Measurements from ENCODE around the gene ARID3B.

ARID3B gene

DNA sequence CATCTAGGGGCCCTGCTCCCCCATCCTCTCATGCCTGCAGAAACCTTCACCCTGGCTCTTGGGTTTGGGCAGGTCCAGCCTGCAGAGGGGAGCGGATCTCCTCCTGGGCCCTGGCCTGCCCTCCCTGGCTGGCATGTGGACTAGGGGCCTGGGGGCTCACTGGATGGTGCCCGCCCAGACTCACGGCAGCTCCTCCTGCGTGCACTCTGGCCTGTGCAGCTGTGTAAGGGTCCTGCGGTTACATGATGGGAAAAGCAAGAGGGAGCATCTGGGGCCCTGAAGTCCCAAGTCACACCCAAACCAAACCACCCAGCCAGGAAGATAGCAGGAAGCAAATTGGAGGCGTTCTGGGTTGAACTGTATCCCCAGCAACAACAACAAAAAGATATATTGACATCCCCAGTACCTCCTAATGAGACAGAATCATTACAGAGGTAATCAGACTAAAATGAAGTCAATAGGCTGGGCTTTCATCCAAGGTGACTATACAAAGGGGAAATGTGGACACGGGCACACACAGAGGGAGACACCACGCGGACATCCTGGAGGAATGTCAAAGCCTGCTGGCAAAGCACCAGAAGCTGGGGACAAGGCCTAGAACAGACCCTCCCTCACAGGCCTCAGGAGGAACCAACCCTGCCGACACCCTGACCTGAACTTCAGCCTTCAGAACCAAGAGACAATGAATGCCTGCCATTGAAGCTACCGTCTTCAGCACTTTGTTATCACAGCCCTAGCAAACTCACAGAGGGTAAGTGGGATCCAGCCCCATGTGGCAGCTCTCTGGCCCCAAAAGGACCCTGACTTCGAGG is 64.2 kb downstream of the ARID3B start:
- DNase-seq (ENCODE audit: low read depth), result no peak

- no peak for DNase-seq (ENCODE audit: low read depth)
These were observed 64.8 kb downstream of the ARID3B start for GRCh38 chr15:74605795-74606150.

- DNase-seq (ENCODE audit: low read depth), result no peak
These were observed 67.8 kb downstream of the ARID3B start for GRCh38 chr15:74608786-74609185.

- DNase-seq (ENCODE audit: low read depth), result no peak
These were observed 68.9 kb downstream of the ARID3B start for GRCh38 chr15:74609938-74610301.

DNA sequence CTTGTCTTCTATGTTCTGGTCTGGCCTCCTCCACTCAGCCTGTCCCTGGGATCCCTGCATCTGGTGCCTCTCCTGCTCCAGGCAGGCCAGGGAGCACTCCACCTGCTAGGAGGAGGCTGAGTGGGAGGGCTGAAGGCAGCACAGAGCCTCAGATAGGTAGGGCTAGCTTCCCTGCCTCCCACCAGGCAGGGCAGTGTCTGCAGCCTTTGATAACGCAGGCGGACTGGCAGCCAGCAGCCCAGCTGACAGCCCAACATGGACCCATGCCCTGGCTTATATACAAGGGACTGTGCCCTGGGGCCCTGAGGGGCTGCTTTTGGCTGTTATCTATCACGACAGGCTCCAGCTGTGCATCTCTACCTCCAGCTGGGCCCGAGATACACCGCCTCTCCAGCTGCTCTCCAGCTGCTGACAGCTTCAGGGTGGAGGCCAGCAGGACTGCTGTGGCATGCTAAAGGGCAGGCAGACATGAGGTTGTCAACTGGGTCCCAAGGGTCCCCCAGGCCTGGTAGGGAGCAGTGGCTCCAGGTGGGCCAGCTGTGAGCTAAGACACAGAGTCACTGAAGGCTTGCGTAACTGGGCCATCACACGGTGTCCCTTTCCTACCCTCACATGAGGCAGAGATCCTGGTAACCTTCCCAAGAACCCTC is 69.4 kb downstream of the ARID3B start:
- no peak for DNase-seq (ENCODE audit: low read depth)

- no peak for DNase-seq (ENCODE audit: low read depth)
These were observed 70.3 kb downstream of the ARID3B start for GRCh38 chr15:74611341-74611740.

DNA sequence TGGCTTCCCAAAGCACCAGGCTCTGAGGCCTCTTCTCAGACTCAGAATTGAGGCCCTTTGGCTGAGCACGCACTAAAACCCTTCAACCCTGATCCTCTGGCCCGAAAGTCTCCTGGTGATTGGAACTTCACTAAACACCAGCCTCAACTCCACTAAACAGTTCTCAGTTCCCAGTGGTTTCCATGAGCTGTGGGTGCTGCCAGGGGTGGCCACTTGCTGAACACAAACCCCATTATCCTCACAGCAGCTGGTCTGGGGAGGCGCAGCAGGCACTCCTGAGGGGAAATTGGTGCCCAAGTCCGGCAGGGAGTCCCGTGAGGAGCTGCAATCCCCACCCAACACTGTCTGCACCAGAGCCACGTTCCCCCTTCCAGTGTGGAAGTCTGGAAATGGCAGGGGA is 70.8 kb downstream of the ARID3B start:
- DNase-seq (ENCODE audit: low read depth), result no peak

DNA sequence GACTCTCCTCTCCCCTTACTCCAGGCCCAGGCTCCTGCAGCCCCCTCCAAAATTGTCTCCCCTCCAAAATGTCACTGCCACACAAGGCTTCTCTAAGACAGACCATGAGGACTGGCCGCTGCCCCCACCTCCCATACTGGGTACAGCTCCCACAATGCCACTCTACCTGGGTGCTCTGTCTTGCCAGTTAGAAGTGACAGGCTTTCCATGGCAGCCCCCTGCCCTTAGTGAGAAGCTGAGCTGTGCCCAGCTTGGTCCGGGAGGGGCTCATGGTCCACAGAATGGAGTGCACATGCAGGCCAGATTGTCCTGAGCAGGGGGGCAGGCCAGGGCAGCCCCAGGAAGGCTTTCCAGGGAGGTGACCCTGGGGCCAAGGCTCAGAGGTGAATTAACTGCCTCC is 71.7 kb downstream of the ARID3B start:
- no peak for DNase-seq (ENCODE audit: low read depth)

DNA sequence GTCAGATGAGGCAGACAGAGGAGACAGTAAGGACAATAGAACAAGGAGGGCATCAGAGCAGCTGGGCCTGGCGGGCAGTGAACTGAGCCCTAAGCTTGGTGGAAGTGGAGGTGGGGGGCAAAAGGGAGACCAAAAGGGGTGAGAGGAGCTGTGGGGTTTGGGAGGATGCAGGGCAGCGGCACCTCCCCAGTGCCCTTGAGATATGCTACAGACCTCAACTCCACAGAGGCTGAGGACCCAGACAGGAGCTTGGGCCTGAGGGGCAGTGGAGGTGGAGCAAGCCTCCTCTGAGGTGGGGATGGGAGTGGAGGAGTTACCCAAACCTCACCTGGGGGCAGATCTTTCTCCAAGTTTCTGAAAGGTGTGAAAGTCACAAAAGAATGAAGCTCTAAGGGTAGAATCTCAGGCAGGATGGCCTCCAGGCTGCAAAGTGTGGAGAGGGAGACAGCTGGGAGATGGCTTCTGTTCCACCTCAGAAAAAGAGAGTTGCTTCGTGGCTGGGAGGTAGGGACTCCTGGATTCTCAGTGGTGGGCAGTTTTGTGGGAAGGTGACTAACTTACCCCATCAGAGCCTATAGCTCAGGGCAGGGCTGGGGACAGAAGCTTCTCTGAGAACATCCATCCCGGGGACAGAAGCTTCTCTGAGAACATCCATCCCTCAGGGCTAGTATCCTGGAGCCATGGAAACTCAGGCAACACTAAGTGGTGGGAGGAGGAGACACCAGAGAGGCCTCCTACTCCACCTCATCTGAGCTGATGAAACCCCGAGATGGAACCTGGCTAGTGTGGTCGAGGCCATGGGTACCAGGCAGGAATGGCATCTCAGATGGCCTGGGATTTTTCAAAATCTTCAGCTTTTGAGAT is 72.3 kb downstream of the ARID3B start:
- DNase-seq (ENCODE audit: low read depth), result no peak

GRCh38 chr15:74613953-74614743 is 73.1 kb downstream of the ARID3B start:
- DNase-seq (ENCODE audit: low read depth), result no peak

- DNase-seq (ENCODE audit: low read depth), result peak; percentile 83
These were observed 73.9 kb downstream of the ARID3B start for GRCh38 chr15:74614744-74615507.

DNA sequence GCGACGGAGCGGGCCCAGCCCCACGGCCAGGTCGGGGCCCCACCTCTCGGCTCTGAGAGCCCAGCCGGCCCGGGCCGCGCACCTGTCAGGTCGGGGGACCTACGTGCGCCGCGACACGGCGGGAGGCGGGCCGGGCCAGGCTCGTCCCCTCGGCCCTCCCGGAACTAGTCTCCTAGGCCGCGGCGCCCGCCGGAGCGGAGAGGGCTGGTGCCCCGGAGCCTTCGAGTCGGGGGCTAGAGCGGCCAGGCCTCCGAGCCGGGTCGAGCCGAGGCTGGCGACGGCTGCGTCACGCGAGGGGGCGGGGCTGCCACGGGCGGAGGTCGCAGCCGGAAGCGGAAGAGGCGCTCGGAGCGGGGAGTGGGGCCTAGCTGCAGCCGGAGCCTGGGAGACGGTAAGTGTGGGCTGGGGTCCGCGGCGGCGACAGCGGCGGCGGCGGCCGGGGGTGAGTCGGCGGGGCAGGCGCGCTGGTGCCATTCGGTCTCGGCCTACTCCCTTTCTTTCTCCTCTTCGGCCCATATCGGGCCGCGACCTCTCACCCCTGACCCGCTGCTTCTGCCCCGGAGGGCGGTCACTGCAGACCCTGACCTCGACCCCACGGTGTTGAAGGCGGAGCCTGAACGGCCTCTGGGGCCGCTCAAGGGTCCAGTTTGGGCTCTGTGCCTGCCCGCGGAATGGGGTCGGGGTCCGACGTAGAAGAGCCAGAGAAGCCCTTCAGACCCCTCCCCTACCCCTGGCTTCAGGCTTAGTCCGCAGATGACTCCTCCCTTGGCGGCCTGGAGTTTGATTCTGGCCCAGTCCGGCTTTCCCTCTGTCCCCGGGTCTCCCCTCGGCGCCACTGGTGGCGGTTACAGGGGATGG is 74.7 kb downstream of the ARID3B start, which contains the start of gene CLK3:
Gene CLK3, plus strand, starts transcription at position 329 of the 858 bp plus-strand sequence. CDS start 3,361 bp downstream, outside the sequence.
- DNase-seq (ENCODE audit: low read depth), result peak; percentile 92

DNA sequence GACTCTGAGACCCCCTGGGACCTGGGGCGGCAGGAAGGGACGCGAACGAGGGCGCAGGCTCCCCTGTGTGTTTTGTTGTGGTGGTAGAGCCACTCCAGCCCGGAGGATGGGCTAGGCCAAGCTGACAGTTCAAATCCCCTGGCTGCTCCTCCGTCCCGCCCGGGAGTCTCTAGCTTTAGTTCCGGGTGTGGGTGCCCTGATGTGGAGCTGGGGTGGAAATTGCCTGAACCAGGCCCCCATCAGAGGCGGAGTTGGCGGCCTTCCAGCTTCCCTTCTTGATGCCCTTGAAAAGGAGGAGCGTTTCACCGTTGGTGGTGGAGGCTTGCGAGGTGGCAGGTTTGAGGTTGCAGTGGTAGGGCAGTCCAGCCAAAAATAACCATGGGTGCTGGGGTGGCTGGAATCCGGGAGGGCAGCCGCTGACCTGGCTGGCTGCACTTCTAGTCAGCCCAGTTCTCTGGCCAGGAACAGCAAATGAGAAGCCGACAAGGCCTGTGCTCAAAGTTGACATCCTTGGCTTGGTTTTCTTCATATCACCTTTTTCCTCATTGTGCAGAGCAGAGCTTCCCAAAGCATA is 75.4 kb downstream of the ARID3B start:
- DNase-seq (ENCODE audit: low read depth), result peak; percentile 61

GRCh38 chr15:74616996-74617395 is 76.0 kb downstream of the ARID3B start:
- DNase-seq (ENCODE audit: low read depth), result no peak

DNA sequence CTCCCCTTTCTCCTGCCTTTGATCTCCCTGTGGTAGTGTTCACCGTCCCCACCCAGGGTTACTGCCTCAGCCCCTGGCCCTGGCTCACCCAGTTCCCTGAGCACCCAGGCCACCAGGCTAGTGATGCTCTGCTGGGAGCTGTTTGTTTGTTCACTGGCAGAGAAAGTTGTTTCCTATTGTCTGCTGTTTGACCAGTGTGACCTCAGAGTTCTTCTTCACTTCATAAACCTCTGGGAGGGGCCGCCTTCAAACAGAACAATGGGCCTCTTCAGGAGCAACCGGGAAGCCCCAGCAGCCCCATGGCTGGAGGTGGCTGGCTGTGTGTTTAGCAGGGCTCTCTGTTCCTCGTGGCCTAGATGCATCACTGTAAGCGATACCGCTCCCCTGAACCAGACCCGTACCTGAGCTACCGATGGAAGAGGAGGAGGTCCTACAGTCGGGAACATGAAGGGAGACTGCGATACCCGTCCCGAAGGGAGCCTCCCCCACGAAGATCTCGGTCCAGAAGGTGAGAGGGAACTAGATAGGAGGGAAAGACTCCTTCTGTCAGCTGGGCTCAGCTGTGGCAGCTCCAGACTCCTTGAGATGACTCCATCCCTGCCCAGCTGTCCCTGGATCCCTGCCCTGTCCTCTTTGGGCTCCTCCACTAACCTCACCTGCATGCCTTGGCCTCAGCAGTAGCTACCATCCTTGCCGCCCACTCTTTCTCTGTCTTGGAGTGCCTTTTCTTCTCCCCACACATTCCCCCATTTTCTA is 78.0 kb downstream of the ARID3B start:
- DNase-seq (ENCODE audit: low read depth), result no peak

GRCh38 chr15:74619916-74620635 is 79.1 kb downstream of the ARID3B start:
- DNase-seq (ENCODE audit: low read depth), result no peak

DNA sequence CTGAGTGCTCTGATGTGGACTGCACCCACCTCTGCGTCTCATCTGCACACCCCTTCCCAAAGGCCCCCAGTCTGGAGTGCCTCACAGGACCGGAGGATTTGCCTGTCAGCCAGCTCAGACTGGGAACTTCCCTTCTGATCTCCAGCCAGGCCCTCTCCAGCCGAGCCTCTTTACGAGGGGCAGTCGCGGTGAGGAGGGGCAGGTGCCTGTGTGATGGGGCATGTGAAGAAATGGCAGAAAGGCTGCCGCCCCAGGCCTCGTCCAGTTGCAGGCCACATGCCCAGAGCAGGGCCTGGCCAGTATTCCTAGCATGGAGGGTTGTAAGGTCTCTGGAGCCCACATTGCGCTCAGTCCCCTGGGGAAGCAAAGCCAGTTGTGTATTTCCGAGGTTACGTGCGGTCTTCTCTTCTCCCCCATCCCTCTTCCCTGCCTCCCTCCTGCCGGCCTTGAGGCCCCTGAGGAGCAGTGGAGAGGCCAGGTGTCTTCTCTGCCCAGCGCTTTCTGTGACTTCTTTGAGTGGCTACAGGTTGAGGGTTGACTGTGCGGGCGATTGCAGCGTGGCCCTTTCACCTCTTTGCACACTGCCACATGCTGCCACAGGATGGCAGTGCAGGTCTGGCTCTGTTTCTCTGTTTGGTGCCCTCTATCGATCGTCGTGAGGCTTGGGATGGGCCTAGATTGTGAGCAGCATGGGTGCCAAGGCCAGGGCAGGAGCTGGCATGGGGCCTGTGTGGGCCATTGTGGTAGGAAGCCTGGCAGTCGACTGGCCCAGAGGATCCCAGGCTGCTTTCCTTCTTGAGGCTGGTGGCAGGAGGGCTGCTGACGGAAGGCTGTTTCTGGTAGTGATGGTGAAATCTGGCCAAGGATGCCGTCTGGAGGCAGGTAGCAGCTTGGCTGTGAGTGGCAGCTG is 79.9 kb downstream of the ARID3B start:
- peak; percentile 60 for DNase-seq (ENCODE audit: low read depth)

Measured in activated T-cell treated with anti-CD3 and anti-CD28 coated beads for 1 hour (primary cell).